OCI-LY3 (cell line): ENCODE results near the gene PRR11.

Experiments
- H2AFZ ChIP-seq: fragments of 200-600, 300-600 bp; shearing (Covaris generic); 2 replicates; pipeline ENCODE4 v1.6.0; 2014; ENCODE audit warnings: antibody characterized with exemption, low read depth, low read length
- H3K27ac ChIP-seq: fragments of 200-600, 300-600 bp; sonication (generic); 2 replicates; pipeline ENCODE4 v1.5.1; 2014; ENCODE audit warnings: mild to moderate bottlenecking, low read length, moderate library complexity, mixed read lengths
- H3K27me3 ChIP-seq: fragments of 200-600, 300-600 bp; sonication (generic); 2 replicates; pipeline ENCODE4 v1.6.1; 2014; ENCODE audit warnings: low read depth, low read length, mixed read lengths
- H3K36me3 ChIP-seq: fragments of 200-600, 300-600 bp; sonication (generic); replicated peaks from 2 replicates; pipeline ENCODE3; 2014; ENCODE audit warnings: low read depth, low read length, mixed read lengths
- H3K4me1 ChIP-seq: fragments of 300-600, 200-600 bp; sonication (generic); 2 replicates; pipeline ENCODE4 v1.6.1; 2014; ENCODE audit warnings: low read length, mixed read lengths
- H3K4me2 ChIP-seq: fragments of 200-600, 300-600 bp; sonication (generic); 2 replicates; pipeline ENCODE4 v1.6.1; 2014; ENCODE audit warnings: low read length, mixed read lengths
- H3K4me3 ChIP-seq: fragments of 300-600, 200-600 bp; sonication (generic); 2 replicates; pipeline ENCODE4 v1.5.1; 2014; ENCODE audit warnings: antibody characterized with exemption, mild to moderate bottlenecking, low read length, moderate library complexity
- H3K79me2 ChIP-seq: fragments of 300-600, 200-600 bp; shearing (Covaris generic); 2 replicates; pipeline ENCODE4 v1.6.1; 2014; ENCODE audit warnings: mild to moderate bottlenecking, low read length, mixed read lengths
- H3K9ac ChIP-seq: fragments of 300-600, 200-600 bp; shearing (Covaris generic); 2 replicates; pipeline ENCODE4 v1.6.0; 2014; ENCODE audit warnings: mild to moderate bottlenecking, low read length, moderate library complexity
- H3K9me3 ChIP-seq: fragments of 200-600, 300-600 bp; shearing (Covaris generic); 2 replicates; pipeline ENCODE4 v1.6.1; 2014; ENCODE audit warnings: low read length, mixed read lengths; ENCODE audit not compliant: insufficient read depth
- H4K20me1 ChIP-seq: fragments of 200-600, 300-600 bp; sonication (generic); 2 replicates; pipeline ENCODE4 v1.6.1; 2016; ENCODE audit warnings: low read length, mixed read lengths; ENCODE audit not compliant: insufficient read depth
- EZH2phosphoT487 ChIP-seq: fragments of 200-600 bp; shearing (Covaris generic); IDR thresholded peaks from 2 replicates; pipeline ENCODE4 v1.6.1; 2018; ENCODE audit warnings: antibody characterized with exemption, mixed run types, low read depth
- TF ChIP-seq, protein P1 (sequence below): fragments of 200-600, 300-600 bp; sonication (generic); IDR thresholded peaks from 2 replicates; pipeline ENCODE4 v1.5.1; 2014; ENCODE audit warnings: antibody characterized with exemption, low read length, low read depth

PRR11 gene

DNA sequence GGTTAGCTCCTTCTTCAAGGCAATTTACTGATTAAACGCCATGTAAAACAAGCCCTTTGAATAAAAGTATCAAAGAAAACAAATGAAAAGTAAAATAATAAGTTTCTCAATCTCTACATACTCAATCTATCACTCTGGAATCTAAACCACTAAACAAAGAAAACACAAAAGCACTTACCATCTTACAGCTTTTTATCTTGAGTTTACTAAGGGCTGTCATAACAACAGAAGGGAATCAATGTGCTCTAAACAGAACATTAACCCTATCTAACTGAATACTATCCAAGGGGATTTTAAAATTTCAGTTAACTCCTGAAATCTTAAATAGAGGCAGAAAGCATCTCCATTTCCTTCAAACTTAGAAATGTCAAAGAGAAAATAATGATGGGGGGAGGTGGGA, 4.0 kb upstream of the PRR11 start:
- Histone ChIP-seq H3K4me2 (no peak overlapping the region), H3K4me1 (peaks cover 23% of the 10 kb centered on the region)

DNA sequence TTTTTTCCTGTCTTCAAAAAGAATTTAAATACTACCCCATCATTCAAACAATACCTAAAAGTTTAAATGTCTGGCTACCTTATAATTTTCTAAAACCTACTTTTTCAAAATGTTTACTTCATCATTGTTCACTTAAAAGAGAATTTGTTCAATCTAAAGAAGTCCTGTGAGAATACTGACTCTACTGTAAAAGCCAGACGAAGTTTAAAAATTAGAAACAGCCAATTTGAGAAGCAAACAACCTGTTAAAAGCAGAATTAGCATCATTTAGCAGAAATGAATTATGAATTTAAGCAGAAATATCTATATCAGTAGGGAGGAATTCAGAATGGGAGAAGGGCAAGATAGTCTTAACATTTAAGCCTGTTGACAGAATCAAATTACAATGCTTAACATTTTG, 2.6 kb upstream of the PRR11 start:
- H3K4me3 ChIP-seq, result no peak overlapping the region
- TF ChIP-seq, protein P1, sequence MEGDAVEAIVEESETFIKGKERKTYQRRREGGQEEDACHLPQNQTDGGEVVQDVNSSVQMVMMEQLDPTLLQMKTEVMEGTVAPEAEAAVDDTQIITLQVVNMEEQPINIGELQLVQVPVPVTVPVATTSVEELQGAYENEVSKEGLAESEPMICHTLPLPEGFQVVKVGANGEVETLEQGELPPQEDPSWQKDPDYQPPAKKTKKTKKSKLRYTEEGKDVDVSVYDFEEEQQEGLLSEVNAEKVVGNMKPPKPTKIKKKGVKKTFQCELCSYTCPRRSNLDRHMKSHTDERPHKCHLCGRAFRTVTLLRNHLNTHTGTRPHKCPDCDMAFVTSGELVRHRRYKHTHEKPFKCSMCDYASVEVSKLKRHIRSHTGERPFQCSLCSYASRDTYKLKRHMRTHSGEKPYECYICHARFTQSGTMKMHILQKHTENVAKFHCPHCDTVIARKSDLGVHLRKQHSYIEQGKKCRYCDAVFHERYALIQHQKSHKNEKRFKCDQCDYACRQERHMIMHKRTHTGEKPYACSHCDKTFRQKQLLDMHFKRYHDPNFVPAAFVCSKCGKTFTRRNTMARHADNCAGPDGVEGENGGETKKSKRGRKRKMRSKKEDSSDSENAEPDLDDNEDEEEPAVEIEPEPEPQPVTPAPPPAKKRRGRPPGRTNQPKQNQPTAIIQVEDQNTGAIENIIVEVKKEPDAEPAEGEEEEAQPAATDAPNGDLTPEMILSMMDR, result no peak
- no peak for TF ChIP-seq EZH2phosphoT487

More for the DNA sequence above, 4.0 kb upstream of the PRR11 start:
- Histone ChIP-seq H3K27me3 (no peaks in the 10 kb centered on the region), H3K9me3 (no peaks in the 10 kb centered on the region), H3K79me2 (peaks cover 92% of the 10 kb centered on the region), H3K4me3 (no peak overlapping the region), H3K27ac (no peak overlapping the region), H3K9ac (no peak overlapping the region), H4K20me1 (0 out of 2 replicates have a peak, but pooled peaks cover 4% of the 10 kb centered on the region), H2AFZ (no peak overlapping the region), H3K36me3 (no peaks in the 10 kb centered on the region)
- TF ChIP-seq, protein P1, result no peak

DNA sequence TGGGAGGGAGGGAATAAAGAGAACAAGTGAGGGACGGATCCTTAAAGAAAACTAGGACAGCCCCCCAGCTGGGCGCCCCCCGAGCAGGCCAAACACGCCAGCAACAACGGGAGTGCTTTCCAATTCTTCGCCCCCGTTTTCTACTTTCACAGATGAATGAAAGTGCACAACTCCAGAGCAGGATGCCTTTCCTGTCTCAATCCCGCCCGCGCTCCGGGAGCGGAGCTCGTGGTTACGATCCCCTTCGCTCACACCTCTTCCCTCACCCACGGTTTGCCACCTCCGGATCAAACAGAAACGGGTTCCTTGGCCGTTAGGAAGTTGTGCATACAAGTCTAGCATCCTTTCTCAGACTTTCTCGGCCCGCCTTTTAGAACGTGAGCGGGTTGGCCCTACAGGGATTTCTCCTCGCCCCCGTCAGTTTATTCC, 1.2 kb upstream of the PRR11 start:
- Histone ChIP-seq H3K4me1 (peaks cover 23% of the 10 kb centered on the region), H4K20me1 (0 out of 2 replicates have a peak, but pooled peaks cover 4% of the 10 kb centered on the region), H3K9me3 (no peaks in the 10 kb centered on the region), H2AFZ (peak overlapping the region; percentile 69), H3K27ac (peak overlapping the region; percentile 74), H3K4me3 (peak overlapping the region; percentile 95), H3K79me2 (peaks cover 92% of the 10 kb centered on the region), H3K27me3 (no peaks in the 10 kb centered on the region), H3K9ac (peak overlapping the region; percentile 89), H3K4me2 (peak overlapping the region; percentile 57), H3K36me3 (peaks cover 6% of the 10 kb centered on the region)
- no peak for TF ChIP-seq EZH2phosphoT487
- TF ChIP-seq, protein P1, result no peak

More for the DNA sequence above, 2.6 kb upstream of the PRR11 start:
- Histone ChIP-seq H3K9ac (no peak overlapping the region), H3K27ac (no peak overlapping the region), H3K36me3 (peaks cover 3% of the 10 kb centered on the region), H3K9me3 (no peaks in the 10 kb centered on the region), H3K4me1 (peaks cover 30% of the 10 kb centered on the region), H4K20me1 (0 out of 2 replicates have a peak, but pooled peaks cover 4% of the 10 kb centered on the region), H2AFZ (no peak overlapping the region), H3K79me2 (peaks cover 92% of the 10 kb centered on the region), H3K27me3 (no peaks in the 10 kb centered on the region), H3K4me2 (peak overlapping the region; percentile 15)

DNA sequence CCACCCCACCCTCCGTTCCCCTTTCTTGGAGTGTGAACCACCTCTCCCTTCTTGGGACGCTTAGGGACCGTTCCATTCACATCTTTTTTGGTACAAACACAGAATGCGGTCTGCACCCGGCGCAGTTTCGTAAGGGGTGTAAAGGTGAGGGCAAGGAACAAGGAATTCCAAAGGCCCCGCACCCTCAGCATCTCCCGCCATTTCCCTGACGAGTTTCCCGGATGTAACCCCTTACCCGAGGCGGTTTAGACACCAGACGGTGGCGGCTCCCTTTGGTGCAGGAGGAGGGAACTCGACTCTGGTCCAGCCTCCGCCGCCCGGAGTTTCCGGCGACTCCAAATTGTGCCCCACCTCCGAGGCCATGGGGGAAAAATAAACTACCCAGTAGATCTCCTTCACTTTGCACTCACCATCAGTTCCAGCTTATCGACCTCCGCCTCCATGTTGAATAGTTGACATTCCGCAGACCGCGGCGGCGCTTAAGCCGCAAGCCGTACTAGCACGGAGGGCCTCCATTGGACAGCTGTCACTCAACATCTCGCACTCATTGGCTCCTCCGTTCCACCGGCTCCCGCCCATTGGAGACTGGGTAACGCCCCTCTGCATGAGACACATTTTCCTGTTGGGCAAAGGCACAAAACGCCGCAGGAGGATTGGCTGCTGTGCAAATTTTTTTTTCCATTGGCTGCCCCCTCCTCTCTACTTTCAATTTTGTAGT, 666 bp upstream of the PRR11 start, which contains the start of gene SKA2:
Gene SKA2 (minus strand): TSS at position 466 of the 718 bp plus-strand sequence. CDS start 23 bp downstream, at position 443.
- H3K27ac ChIP-seq, result peak within 1 kb of the TSS; percentile 74
- TF ChIP-seq, protein P1, result no peak
- no peak for TF ChIP-seq EZH2phosphoT487
- 0 out of 2 replicates have a peak, but pooled peaks cover 4% of the 10 kb centered on the region for H4K20me1 ChIP-seq
- H3K9me3 ChIP-seq, result no peaks in the 10 kb centered on the region
- peaks cover 23% of the 10 kb centered on the region for H3K4me1 ChIP-seq
- H2AFZ ChIP-seq, result peak within 1 kb of the TSS; percentile 85
- peak within 1 kb of the TSS; percentile 89 for H3K9ac ChIP-seq
- H3K36me3 ChIP-seq, result peaks cover 10% of the 10 kb centered on the region
- H3K79me2 ChIP-seq, result peaks cover 92% of the 10 kb centered on the region
- H3K4me2 ChIP-seq, result peak within 1 kb of the TSS; percentile 81
- peak within 1 kb of the TSS; percentile 95 for H3K4me3 ChIP-seq
- no peaks in the 10 kb centered on the region for H3K27me3 ChIP-seq
